Suppressor macrophage treated with lipopolysaccharide for 1 hour (primary cell): ENCODE data around the gene ABI3BP.

Experiments used
- DNase-seq, 3 donors: peaks; one replicate each; pipeline ENCODE4 v3.0.0-alpha.2; 2020 to 2022

Gene ABI3BP

DNA sequence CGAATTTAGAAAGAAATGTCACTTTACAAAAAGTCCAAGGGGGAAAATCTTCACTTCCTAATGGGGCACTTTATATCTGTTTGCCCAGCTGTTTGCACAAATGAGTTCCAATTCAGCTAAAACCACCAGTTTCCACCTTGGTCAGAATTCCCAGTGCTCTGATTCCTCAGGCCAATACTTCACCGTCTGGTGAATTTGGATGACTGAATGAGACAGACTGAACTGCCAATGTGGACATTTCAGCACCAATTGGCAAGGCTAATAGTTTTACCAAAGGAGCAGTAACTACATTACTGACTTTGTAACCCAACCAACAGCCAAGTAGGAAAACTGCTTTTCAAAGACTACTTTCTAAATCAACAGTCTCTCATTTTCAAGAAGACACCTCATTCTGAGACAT is 51.8 kb downstream of the ABI3BP start:
- no peak for DNase-seq

DNA sequence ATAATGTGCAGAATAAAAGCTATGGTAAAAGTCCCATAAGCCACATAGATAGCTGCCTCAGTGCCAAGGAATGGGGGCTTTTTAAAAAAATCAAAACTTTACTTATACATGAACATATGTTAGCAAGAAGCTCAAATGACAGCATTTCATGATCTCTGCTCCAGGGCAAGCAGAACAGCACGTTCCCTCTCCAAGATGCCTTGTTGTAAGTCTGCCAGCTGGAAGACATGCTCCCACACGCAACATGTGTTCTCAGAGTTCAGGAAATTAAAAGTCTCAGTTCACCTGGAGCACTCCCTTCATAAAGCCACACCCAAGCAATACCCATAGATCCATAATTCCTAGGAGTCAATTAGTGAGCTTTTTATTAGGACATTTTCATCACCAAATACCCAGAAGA is 52.2 kb downstream of the ABI3BP start:
- no peak for DNase-seq

DNA sequence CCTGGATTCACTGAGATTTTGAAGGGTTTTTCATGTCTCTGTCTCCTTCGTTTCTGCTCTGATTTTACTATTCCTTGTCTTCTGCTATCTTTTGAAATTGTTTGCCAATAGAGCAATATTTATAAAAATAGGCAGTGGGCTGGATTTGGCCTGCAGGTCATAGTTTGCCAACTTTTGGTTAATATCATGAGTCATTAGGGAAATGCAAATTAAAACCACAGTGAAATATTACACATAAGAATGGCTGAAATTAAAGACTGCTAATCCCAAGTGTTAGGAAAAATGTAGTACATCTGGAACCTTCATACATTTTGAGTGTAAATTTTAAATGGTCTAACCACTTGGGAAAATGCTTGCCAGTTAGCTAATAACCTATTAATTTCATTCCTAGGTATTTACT is 56.3 kb downstream of the ABI3BP start:
- no peak for DNase-seq

DNA sequence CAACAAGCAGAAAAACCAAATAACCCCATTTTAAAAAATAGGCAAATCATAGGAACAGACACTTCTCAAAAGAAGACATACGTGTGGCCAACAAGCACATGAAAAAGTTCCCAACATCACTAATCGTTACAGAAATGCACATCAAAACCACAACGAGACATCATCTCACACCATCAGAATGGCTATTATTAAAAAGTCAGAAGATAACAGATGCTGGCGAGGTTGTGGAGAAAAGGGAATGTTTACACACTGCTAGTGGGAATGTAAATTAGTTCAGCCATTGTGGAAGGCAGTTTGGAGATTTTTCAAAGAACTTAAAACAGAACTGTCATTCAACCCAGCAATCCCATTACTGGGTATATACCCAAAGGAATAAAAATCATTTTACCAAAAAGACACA is 60.7 kb downstream of the ABI3BP start:
- DNase-seq, result no peak

DNA sequence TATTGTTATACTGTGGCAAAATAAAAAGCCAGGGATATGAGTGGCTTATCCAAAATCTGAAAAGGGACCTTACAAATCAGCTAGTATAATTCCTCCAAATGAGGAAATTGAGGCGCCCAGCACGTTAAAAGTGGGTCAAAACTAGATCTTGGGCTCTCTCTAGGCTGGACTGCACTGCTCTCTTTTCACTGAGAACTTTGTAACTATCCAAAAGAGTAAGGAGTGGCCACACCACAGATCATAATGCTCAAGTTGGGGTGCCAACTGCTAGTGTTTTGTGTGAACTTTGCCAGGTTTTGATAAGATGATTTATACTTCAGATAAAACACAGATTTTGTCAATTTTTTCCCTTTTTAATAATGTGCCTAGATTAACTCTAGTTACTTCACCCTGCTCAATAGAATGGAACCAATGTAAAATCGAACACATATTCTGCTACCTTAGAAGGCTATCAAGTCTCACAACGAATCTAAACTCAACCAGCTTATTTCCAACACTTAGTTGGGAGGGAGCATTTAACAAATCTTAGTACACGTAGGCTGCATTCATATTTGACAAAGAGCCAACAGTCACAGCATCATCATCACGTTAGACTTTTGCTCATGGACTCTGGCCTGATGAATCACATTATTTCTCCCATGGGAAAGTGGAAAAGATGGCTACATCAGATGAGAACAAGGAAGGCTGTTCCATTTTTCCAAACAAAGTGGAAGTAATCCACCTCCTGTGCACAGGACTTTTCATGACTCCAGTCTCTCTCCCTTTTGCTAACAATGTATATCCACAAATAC is 64.4 kb downstream of the ABI3BP start:
- no peak for DNase-seq

DNA sequence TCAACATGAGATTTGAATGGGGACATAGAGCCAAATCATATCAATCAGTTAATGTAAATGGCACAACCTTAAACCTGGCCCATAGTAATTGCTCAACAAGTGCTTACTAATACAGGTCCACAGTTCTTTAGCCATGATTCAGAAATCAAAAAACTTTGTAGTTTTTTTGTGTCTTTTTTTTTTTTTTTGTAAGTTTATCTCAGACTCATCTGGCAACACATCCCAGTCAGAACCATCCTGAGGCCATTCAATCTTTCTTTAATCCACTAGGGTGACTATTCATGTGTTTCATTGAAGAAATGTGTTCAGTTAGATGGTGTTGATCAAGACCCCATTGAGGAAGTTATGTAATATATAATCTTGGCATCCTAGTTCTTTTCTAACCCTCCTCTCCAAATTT is 65.4 kb downstream of the ABI3BP start:
- DNase-seq, result no peak

DNA sequence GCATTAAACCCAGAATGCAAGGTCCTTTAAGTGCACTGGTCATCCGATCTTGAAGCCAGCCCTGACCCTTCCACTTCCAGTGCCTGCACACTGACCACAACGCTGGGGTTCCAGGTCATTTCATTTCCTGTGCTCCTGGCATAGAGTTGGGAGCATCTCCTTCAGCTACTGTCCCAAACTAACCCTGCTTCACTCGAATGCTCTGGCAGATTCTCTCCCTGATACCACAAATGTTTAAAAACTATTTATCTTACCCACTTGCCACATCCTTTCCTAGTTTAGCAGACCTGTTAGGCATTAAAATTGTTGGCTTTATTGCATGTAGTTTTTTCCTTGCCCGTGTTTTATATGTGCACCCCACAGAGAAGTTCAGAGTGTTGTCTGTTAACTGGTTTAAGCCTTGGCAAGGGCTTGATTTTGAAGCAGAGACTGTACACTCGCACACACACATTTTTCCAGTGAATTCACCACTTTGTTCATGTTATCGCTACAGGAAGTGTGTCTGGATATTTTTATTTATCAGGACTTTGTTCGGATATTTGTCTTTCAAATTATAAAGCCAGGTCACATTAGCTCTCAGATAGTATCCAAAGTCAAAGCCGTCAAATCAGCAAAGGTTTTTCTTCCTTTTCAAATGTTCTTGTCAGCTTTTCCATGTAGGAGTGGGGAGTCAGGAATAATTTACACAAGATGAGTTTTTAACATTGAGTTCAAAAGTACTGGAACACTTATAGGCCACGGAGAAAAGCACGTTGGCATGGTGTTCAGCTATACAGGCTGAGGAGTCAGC is 77.3 kb downstream of the ABI3BP start:
- no peak for DNase-seq

DNA sequence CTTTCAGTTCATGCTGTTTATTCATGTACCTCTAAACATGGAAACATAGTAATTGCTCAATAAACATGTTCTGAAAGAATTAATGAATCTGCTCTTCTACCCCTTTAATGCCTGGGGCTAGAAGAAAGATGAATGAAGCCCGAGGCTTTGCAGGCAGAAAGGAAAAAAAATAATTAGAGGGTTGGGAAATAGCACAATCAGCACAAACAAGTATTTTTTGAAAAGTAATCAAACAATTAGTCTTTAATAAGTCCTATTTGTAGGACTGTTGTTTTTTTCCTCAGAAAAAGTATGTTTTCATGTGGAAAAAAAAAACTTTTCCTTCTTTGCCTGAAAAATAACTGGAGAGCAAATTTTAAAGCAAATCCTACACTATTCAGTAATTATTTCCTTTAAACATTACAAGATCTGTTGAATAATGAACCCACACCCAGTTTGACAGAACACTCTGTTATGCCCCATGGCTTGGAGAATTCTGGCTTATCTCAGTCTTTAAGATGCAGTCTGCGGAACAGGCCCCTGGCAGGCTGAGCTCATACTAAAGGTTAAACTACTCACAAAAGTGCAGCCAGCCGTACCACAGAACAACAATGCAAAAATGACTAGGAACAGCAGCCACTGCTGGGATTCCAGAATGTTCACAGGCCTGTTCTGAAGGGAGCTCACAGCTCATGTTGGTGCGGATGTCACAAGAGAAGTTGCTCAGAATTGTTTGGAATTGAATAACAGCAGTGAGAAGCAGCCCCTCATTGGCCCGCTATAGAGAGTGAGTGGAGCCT is 79.2 kb downstream of the ABI3BP start:
- DNase-seq, result no peak

DNA sequence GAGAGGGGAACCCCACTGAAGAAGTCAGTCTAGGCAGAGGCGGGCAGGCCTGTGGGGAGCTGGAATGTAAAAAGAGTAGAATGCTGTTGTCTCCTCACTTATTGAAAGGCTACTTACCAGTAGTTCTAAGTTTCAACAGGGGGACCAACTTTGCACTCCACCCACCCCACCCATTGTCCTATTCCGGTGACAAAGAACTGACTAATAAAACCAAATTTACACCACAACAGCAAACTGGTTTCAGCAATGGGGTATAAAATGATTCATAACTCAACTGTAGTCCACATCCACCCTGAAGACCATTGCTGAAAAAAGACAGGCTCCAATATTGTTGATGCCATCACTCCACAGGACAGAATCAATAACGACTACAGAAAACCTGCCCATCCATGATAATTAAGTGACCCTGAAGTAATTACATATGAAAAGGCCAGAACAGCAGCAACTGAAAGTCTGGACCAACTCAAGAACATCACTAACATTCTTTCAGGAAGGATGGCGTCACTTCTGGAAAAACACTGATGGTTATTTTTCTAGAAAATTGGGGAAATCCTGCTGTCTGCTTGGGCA is 80.2 kb downstream of the ABI3BP start:
- DNase-seq, result no peak

DNA sequence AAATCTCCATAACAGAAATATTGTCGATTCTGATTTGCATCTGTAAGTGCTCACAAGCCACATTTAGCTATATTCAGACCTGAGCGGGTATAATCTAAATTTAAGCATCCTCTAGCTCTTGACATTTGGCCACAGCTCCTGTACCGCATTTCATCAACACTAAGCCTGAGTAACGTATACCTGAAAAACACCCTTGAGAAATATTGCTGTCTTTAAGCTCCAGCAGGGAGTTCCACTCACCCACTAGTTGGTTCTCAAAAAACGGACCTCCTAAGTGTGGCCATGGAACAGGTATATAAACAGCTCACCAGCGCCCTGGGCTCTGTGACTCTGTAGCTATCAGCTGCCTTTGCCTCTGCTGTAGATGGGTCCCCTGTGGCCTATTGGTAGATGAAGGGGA is 80.7 kb downstream of the ABI3BP start:
- no peak for DNase-seq

DNA sequence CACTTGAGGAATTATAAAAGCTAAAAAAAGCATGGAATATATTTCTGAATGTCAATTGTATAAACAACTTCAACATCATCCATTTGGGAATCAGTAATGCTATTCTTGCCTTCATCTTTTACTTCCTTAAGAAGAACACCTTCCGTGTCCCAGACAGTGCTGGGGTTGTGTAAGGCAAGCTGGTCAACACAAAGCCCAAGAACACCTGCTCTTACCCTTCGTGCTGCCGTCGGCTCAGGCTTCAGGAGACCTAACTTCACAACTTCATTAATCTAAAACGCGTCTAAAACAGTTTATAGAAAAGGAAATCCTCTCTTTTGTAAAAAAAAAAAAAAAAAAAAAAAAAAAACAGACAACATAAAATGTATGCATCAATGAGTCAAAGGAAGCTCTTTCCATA is 81.3 kb downstream of the ABI3BP start:
- DNase-seq, result no peak

DNA sequence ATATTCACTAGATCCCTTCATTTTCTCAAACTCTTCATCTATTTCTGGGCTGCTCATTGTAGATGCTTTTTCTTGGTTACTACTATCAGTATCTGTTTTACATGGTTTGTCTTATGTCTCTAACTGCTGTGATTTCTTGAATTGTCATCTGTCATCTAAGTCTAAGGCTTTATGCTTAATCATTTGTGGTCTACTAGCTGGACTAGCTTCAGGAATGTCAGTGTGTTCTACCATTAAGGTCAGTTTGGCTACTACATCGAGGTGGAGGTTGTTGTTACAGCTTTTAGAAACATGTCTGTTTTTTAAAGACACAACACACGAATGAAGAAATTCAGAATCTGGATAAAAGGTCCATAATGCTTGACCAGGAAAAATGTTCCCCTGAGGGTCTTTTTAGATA is 82.2 kb downstream of the ABI3BP start:
- DNase-seq, result no peak

DNA sequence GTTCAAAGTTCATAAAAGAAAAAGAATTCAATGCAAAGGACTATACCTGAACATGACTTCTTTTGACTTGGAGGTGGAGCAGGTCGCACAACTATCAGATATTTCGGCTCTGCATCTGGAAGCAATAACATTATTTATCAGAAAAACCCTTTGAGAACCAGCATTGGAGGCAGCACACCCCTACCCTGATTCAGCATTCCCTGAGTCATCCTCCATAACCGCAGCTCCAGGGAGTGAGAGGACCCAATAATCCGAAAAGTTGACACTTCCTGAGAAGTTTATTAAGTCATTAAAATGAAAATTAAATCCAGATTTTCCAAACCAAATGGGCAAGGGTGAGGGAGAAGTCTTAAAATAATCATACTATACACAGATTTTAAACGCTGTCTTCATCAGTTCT is 90.6 kb downstream of the ABI3BP start:
- DNase-seq, result peak in 2 of 3 donors; percentile 23 to 34

DNA sequence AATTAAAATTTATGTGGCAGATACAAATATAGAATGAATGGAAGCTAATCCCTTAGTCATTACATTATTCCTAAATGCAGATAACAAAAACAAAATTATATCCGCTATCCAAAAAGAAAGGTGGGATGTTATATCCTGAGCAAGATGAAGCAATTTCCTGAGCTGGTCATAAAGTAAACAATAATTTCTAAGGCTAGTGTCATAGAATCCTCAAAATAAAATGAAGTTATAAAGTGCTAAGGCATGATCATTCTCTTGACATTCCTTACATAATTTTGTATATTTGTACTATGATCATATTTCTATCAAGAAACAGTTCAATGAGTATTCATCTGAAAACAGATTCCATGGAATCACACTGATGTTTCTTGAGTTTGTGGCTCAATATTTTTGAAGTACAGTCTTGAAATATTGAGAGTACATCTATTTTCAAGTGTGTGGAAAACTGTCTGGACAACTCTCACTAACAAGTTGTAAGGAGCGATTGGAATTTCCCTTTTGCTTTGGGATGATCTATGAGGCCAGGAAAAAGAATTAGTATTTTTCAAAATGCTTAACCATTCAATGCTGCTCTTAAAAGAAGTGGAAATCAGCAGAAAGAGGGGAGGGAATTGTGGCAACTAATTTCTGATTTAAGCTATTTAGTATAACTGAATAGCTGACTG is 92.4 kb downstream of the ABI3BP start:
- no peak for DNase-seq

DNA sequence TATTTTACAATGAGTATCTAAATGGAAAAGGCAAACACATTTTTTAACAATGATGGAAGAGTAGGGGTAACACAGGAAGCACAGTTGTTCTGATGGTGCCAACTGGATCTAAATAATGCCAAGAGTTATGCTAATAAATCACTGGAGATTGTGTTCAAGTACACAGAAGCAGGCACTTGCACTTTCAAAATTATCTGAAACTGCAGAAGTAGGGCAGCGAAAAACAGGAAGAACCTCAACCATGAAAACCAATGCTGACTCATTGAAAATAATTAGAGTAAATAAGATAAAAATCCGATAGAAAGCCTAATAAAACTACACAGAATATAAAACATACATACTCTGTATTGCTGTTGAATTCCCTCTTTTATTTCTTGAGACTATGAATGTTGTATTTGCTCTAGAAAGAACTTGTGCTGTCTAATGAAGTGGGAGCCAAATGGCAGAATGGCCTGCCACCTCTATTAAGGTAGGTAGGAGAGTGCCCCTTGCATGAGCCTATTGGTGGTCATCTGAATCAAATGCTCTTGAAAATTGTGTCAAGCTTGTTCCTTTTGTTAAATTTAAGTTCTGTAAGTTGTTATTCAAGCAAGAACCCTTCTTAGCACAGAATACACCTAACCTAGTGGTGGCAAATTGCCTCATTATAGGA is 93.7 kb downstream of the ABI3BP start:
- DNase-seq, result peak; percentile 45 to 63 (median 63)

DNA sequence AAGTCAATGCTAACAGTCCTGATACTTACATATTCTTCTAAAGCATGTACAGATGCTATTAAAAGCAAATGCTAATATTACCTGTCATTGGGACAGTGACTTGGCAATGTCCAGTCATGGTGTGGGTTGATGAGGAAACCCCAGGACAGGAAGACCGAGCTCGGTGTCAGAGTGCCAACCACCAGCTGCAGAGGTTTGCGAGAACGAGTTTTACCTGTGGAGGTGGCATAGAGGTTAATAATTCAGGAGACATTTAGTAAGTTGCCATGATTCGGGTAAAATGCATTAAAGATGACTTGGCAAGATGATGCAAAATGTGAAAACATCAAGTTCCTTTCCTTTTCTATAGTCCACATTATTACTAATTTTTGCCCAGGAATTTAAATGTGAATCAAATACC is 94.5 kb downstream of the ABI3BP start:
- no peak for DNase-seq

DNA sequence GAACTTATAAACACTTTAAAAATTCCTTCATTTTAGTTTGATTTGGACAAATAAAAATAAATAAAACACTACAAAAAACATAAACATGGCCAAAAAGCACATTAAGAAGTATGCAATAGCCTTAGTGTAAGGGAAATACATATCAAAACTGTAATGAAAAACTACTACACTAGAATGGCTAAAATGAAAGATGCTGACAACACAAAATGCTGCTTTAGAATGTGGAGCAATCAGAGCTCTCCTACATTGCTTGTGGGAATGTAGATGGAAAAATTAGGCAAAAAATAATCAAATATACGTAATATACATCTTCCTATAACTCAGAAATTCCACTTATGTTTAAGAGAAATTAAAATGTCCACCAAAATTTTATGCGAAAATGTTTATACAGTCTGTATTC is 96.2 kb downstream of the ABI3BP start:
- no peak for DNase-seq

DNA sequence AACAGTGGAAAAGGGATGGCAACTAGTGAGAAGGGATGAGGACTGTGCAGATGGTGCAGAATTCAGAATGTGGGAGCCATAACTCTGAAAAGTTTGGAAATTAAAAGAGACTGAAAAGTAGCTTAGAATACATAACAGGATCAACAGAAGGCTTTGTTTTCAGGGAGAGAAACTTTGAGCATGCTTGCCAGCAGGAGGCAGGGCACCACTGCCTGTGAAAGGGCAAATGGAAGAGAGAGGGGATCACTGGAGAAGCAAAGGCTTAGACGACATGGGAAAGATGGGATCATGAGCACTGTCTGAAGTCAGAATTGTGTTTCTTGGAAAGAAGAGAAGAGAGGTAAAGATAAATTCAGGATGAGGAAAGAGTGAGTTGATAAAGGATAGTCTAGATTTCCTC is 99.6 kb downstream of the ABI3BP start:
- DNase-seq, result peak; percentile 27 to 42 (median 38)

DNA sequence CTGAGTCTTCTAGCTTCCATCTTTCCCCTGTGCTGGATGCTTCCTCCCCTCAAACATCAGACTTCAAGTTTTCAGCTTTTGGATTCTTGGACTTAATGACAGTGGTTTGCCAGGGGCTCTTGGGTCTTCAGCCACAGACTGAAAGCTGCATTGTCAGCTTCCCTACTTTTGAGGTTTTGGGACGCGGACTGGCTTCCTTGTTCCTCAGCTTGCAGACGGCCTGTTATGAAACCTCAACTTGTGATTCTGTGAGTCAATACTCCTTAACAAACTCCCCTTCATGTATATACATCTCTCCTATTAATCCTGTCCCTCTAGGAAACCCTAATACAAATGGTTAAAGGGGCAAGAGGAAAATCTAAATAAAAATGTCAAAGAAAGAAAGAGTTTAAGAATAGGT is 100.1 kb downstream of the ABI3BP start:
- peak; percentile 80 to 87 (median 82) for DNase-seq

DNA sequence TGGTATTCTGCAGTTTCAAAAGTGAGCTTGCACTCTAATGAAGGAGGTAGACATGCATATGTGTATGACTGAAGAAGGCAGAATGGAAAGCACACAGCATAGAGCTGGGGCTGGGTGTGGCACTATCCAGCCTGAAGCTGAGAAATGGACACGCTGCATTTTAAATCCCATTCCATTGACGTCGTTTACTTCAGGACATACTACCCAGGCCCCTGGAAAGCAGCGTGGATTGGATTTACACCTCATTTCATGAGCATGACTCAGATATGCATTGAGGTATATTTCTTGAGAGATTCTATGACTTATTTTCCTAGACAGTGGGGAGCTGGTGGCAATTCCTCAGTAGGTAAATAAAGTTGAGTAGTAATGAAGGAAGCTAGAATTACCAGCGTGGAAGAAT is 101.4 kb downstream of the ABI3BP start:
- DNase-seq, result no peak

DNA sequence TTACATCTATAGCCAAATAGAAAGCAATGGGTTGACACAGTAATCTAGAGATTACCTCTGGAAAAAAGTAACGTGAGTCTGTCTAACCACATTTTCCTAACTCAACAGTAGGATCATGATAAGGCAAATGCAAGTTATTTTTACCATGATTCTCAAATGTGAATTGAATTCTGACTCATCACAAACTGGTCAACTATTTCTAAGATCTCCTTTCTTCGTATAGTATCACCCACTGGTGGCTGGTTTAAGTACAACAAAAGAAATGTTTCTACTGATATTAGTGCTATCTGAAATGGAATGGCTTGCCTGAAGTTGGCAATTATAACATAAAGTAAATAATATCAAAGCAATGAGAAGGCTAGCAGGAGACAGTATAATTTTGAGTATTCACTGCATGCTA is 102.2 kb downstream of the ABI3BP start:
- DNase-seq, result peak in 2 of 3 donors; percentile 50 to 51

DNA sequence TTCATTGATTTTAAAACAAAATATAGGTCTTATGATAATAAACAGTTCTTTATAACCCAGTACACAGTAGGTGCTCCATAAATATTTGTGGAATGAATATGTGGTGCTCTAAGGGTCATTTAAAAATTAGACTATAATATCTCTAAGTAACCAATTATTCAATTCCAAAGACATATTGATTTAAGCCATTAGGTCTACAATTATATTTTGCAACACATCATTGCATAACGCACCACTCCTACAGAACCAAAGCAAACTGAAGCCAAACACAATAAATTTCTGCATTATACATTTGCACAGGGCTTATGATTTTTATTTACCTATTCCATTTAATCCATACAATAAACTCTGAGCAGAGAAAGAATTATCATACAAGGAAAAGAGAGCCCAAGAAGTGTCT is 104.3 kb downstream of the ABI3BP start:
- no peak for DNase-seq
